ENCODE measurements around the gene TSNAX.

GRCh38 chr1:231557898-231558707 lies 29.6 kb downstream of the TSNAX start:
- no peak for TF ChIP-seq POLR2AphosphoS5 (IDR thresholded peaks at IDR 0.05)
- no peak for TF ChIP-seq CTCF (IDR thresholded peaks at IDR 0.05)
- no peak for TF ChIP-seq POLR2A (IDR thresholded peaks at IDR 0.05)
- no peak for TF ChIP-seq EP300 (IDR thresholded peaks at IDR 0.05; ENCODE audit: low read depth)
